Measurements from ENCODE around the gene VAMP8.
"Not testable (repeated sequence)": the region's sequence is repeated elsewhere in the genome, so short reads cannot be mapped to it uniquely, and the experiment has no call there.

VAMP8 gene

DNA sequence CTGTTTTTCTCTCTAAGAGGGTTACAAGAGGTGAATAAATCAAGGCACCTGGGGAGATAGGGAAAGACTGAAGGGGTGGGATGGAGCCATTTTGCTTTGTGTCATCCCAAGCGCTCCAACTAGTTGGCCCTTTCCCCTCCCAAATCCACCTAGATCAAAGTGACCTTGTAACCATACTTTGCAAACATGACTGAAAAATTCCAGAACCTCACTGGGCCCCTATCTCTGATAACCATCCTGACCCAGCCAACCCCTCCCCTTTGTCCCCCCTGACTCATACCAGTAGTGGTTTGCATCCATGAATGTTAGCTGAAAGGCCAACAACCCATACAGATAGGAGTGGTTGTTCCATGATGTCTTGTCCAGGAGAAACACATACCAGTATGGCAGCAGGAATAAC, 19.2 kb upstream of the VAMP8 start:
- POLR2A ChIA-PET, result interaction anchor here (0.7 to 4.0 kb wide), 3 partner anchors 18 to 139 kb away, joined by 3 to 30 read pairs (median 5); partner anchors contain the start of genes MAT2A and SH2D6
- CTCF ChIA-PET, result no interaction called here
- no peak for TF ChIP-seq LEF1 (IDR thresholded peaks at IDR 0.05; ENCODE audit: borderline replicate concordance)
- no peak for TF ChIP-seq SUZ12 (IDR thresholded peaks at IDR 0.05)
- no peak for TF ChIP-seq ZNF384 (IDR thresholded peaks at IDR 0.05)
- TF ChIP-seq BHLHE40 (IDR thresholded peaks at IDR 0.05; ENCODE audit: borderline replicate concordance), result no peak
- TF ChIP-seq SP1 (IDR thresholded peaks at IDR 0.05), result no peak
- no peak for TF ChIP-seq CTBP1 (IDR thresholded peaks at IDR 0.05; ENCODE audit: borderline replicate concordance)
- TF ChIP-seq ARNT (IDR thresholded peaks at IDR 0.05), result no peak
- TF ChIP-seq L3MBTL2 (conservative IDR thresholded peaks at IDR 0.05), result no peak
- TF ChIP-seq, protein P1, sequence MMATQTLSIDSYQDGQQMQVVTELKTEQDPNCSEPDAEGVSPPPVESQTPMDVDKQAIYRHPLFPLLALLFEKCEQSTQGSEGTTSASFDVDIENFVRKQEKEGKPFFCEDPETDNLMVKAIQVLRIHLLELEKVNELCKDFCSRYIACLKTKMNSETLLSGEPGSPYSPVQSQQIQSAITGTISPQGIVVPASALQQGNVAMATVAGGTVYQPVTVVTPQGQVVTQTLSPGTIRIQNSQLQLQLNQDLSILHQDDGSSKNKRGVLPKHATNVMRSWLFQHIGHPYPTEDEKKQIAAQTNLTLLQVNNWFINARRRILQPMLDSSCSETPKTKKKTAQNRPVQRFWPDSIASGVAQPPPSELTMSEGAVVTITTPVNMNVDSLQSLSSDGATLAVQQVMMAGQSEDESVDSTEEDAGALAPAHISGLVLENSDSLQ (IDR thresholded peaks at IDR 0.05), result no peak
- TF ChIP-seq FOXK2 (IDR thresholded peaks at IDR 0.05), result no peak
- TF ChIP-seq FOXA1 (IDR thresholded peaks at IDR 0.05), result no peak
- TF ChIP-seq NFRKB (IDR thresholded peaks at IDR 0.05), result no peak
- TF ChIP-seq ELF4 (IDR thresholded peaks at IDR 0.05), result no peak
- TF ChIP-seq TARDBP (IDR thresholded peaks at IDR 0.05), result no peak
- no peak for TF ChIP-seq HDGF (IDR thresholded peaks at IDR 0.05; ENCODE audit: borderline replicate concordance)
- no peak for DNase-seq (ENCODE audit: extremely low spot score)

DNA sequence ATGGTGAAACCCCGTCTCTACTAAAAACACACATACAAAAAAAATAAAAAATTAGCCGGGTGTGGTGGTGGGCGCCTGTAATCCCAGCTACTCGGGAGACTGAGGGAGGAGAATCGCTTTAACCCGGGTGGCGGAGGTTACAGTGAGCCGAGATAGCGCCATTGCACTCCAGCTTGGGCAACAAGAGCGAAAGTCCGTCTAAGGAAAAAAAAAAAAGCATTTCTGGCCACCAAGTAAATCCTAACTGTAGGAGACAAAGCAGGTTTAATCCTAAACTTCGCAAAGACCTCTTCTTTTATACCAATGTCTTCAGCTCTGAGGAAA, 17.0 kb upstream of the VAMP8 start:
- DNase-seq (ENCODE audit: extremely low spot score), result not testable (repeated sequence)
- CTCF ChIA-PET, result interaction anchor here (0.6 to 1.6 kb wide), 4 partner anchors 9 to 393 kb away, joined by 3 to 24 read pairs (median 5); partner anchors contain the start of gene MAT2A
- POLR2A ChIA-PET, result interaction anchor here (0.6 to 4.0 kb wide), 15 partner anchors 8 to 172 kb away, joined by 3 to 30 read pairs (median 5); partner anchors contain the start of genes MAT2A, RNF181, SH2D6 and TMEM150A

DNA sequence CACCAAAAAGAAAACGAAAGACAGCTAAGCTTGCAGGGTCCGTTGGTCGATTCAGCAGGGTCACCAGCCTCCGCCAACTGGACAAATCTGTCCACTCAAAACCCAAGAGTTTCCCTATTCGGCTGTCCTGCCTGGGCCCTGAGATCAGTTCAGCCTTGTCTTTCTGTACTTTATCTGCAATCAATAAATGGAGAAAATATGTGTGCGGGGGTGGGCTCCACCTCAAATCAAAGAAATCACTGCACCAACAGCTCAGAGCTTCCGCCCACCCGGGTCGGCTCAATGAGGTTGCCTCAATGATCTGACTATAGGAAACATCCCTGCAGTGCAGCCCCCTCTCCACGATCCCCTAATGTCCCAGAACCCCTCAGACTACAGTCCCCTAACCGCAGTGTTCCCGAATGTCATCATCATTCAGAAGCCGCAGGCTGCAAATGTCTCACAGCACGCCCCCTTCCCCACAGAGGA, 16.5 kb upstream of the VAMP8 start:
- TF ChIP-seq NFRKB (IDR thresholded peaks at IDR 0.05) (no peak), LEF1 (IDR thresholded peaks at IDR 0.05; ENCODE audit: borderline replicate concordance) (no peak), ELF4 (IDR thresholded peaks at IDR 0.05) (no peak), L3MBTL2 (conservative IDR thresholded peaks at IDR 0.05) (no peak), TARDBP (IDR thresholded peaks at IDR 0.05) (no peak), HDGF (IDR thresholded peaks at IDR 0.05; ENCODE audit: borderline replicate concordance) (no peak), FOXM1 (IDR thresholded peaks at IDR 0.05; ENCODE audit: borderline replicate concordance) (no peak), ARNT (IDR thresholded peaks at IDR 0.05) (no peak)
- POLR2A ChIA-PET, result interaction anchor here (0.6 to 4.0 kb wide), 19 partner anchors 9 to 172 kb away, joined by 3 to 30 read pairs (median 5); partner anchors contain the start of genes C2orf68, MAT2A, RNF181 and SH2D6
- CTCF ChIA-PET, result interaction anchor here (0.6 to 1.6 kb wide), 3 partner anchors 9 to 393 kb away, joined by 3 to 24 read pairs (median 6); no protein-coding TSS in a partner anchor
- DNase-seq (ENCODE audit: extremely low spot score), result no peak

DNA sequence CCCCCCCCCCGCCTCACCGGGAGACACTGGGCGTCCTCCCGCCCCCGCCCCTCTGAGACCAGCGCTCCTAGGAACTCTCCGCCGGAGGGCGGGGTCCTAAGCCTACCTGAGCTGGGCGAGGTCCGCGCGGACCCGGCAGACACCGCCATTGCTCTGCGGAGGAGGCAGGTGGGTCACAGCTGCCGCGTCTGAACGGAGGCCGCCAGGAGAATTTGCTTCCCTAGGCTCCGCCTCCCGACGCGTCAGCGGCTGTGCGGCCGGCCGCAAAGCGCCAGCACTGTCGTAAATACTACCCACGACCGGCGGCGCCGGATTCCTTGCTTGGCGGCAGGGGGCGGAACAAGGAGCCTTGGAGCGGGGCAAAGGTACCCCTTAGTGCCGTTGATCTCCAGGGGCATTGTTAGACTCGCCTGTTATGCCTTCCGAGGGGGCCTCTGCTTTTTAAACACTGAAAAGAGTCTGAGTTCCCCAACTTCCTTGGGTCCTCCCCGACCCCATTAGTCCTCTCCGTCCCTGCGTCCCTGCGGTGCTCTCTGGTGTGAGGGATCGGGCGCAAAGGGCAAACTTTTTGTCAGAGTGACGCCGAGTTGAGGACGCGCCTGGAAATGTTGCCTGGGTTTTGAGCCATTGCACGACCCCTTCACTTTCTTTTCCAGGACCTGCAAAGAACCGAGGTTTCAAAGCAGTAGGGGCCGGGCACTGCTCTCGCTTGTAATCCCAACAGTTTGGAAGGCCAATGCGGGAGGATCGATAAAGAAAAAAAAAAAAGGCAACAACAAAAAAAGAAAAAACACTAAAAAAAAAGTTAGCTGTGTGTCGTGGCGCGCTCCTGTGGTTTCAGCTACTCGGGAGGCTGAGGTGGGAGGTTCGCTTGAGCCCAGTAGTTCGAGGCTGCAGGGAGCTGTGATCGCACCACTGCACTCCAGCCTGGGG, 15.8 kb upstream of the VAMP8 start, which contains the start of gene GGCX:
GGCX (minus strand) TSS at position 214 of the 933 bp plus-strand sequence; CDS start at position 149, 65 bp downstream.
- ChIA-PET CTCF (interaction anchor here (0.6 to 0.9 kb wide), 3 partner anchors 27 to 142 kb away, joined by 3 to 6 read pairs (median 3); no protein-coding TSS in a partner anchor), POLR2A (interaction anchor here (0.7 to 4.0 kb wide), 21 partner anchors 9 to 173 kb away, joined by 3 to 30 read pairs (median 5); partner anchors contain the start of genes C2orf68, MAT2A, RNF181 and SH2D6)
- peak; percentile 93 for DNase-seq (ENCODE audit: extremely low spot score)
- no peak for TF ChIP-seq L3MBTL2 (conservative IDR thresholded peaks at IDR 0.05)
- peak; percentile 41; the same call in 1 of the 2 replicates for TF ChIP-seq ZNF384 (IDR thresholded peaks at IDR 0.05)
- no peak for TF ChIP-seq HDGF (IDR thresholded peaks at IDR 0.05; ENCODE audit: borderline replicate concordance)

DNA sequence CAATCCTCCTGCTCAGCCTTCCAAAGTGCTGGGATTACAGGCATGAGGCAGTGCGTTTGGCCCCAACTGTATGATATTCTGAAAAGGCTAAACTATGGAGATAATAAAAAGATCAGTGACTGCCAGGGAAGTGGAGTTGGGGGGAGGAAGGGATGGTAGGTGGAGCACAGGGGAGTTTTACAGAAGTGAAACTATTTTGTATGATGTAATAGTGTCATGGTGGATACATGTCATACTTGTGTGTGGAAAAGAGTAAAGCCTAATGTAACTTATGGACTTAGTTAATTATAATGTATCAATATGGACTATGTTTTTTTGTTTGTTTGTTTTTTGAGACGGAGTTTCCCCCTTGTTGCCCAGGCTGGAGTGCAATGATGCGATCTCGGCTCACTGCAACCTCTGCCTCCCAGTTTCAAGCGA, 13.2 kb upstream of the VAMP8 start:
- TF ChIP-seq CTBP1 (IDR thresholded peaks at IDR 0.05; ENCODE audit: borderline replicate concordance), result no peak
- ChIA-PET POLR2A (no interaction called here), CTCF (no interaction called here)
- DNase-seq (ENCODE audit: extremely low spot score), result no peak

DNA sequence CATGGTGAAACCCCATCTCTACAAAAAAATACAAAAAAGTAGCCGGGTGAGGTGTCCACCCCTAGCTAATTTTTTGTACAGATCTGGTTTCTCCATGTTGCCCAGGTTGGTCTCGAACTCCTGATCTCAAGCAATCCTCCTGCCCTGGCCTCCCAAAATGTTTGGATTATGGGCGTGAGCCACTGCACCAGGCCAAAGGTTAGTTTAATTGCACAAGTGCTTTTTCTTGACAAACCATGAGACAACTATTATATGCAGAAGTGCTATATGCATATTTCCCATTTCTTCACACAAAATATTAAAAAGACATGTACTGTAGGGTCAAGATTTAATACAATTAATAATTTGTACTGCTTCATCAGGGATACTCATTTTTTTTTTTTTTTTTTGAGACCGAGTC, 11.1 kb upstream of the VAMP8 start:
- ChIA-PET POLR2A (interaction anchor here (1.8 kb wide), 1 partner anchor 46 kb away, joined by 5 read pairs; the partner anchor contains the start of gene C2orf68), CTCF (no interaction called here)
- DNase-seq (ENCODE audit: extremely low spot score), result no peak
- TF ChIP-seq NFRKB (IDR thresholded peaks at IDR 0.05) (no peak), BHLHE40 (IDR thresholded peaks at IDR 0.05; ENCODE audit: borderline replicate concordance) (no peak), FOXM1 (IDR thresholded peaks at IDR 0.05; ENCODE audit: borderline replicate concordance) (no peak), SUZ12 (IDR thresholded peaks at IDR 0.05) (no peak)

DNA sequence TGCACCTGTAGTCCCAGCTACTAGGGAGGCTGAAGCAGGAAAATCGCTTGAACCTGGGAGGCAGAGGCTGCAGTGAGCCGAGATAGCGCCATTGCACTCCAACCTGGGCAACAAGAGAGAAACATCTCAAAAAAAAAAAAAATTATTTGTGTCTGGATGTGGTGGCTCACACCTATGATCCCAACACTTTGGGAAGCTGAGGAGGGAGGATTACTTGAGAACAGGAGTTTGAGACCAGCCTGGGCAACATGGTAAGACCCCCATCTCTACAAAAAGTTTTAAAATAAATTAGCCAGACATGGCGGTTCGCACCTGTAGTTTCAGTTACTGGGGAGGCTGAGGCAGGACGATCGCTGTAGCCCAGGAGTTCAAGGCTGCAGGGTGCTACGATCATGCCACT, 1.6 kb upstream of the VAMP8 start:
- TF ChIP-seq ZNF384 (IDR thresholded peaks at IDR 0.05) (no peak), ARNT (IDR thresholded peaks at IDR 0.05) (no peak), FOXK2 (IDR thresholded peaks at IDR 0.05) (no peak)
- ChIA-PET POLR2A (interaction anchor here (1.1 to 3.0 kb wide), 2 partner anchors 19 to 36 kb away, joined by 3 to 14 read pairs; partner anchors contain the start of genes C2orf68 and RNF181), CTCF (no interaction called here)
- DNase-seq (ENCODE audit: extremely low spot score), result no peak

DNA sequence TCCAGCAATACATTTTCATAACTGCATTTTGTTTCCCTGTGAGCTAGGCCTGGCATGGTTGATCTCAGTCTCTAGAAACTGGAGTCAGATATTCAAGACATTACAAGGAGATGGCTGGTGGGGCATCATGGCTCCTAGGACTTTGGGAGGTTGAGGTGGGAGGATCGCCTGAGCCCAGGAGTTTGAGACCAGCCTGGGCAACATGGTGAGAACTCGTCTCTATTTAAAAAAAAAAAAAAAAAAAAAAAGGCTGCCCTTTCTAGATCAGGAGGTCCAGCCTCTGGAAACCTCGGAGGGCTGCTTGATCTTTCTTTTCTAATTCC, 362 bp upstream of the VAMP8 start:
- ChIA-PET CTCF (interaction anchor here (0.6 kb wide), 1 partner anchor 37 kb away, joined by 4 read pairs; no protein-coding TSS in a partner anchor), POLR2A (interaction anchor here (1.2 to 3.0 kb wide), 2 partner anchors 18 to 158 kb away, joined by 4 to 14 read pairs; partner anchors contain the start of gene RNF181)
- TF ChIP-seq ARNT (IDR thresholded peaks at IDR 0.05), result no peak
- no peak for TF ChIP-seq BHLHE40 (IDR thresholded peaks at IDR 0.05; ENCODE audit: borderline replicate concordance)
- TF ChIP-seq TARDBP (IDR thresholded peaks at IDR 0.05), result no peak
- TF ChIP-seq FOXM1 (IDR thresholded peaks at IDR 0.05; ENCODE audit: borderline replicate concordance), result no peak
- TF ChIP-seq NFRKB (IDR thresholded peaks at IDR 0.05), result no peak
- TF ChIP-seq LEF1 (IDR thresholded peaks at IDR 0.05; ENCODE audit: borderline replicate concordance), result no peak
- no peak for TF ChIP-seq HDGF (IDR thresholded peaks at IDR 0.05; ENCODE audit: borderline replicate concordance)
- TF ChIP-seq CTBP1 (IDR thresholded peaks at IDR 0.05; ENCODE audit: borderline replicate concordance), result no peak
- no peak for TF ChIP-seq L3MBTL2 (conservative IDR thresholded peaks at IDR 0.05)
- TF ChIP-seq ZNF384 (IDR thresholded peaks at IDR 0.05), result no peak
- no peak for TF ChIP-seq SUZ12 (IDR thresholded peaks at IDR 0.05)
- no peak for TF ChIP-seq ELF4 (IDR thresholded peaks at IDR 0.05)
- no peak for TF ChIP-seq FOXK2 (IDR thresholded peaks at IDR 0.05)
- TF ChIP-seq SP1 (IDR thresholded peaks at IDR 0.05), result no peak
- DNase-seq (ENCODE audit: extremely low spot score), result no peak
